ENCODE results near the gene THBD.

DNA sequence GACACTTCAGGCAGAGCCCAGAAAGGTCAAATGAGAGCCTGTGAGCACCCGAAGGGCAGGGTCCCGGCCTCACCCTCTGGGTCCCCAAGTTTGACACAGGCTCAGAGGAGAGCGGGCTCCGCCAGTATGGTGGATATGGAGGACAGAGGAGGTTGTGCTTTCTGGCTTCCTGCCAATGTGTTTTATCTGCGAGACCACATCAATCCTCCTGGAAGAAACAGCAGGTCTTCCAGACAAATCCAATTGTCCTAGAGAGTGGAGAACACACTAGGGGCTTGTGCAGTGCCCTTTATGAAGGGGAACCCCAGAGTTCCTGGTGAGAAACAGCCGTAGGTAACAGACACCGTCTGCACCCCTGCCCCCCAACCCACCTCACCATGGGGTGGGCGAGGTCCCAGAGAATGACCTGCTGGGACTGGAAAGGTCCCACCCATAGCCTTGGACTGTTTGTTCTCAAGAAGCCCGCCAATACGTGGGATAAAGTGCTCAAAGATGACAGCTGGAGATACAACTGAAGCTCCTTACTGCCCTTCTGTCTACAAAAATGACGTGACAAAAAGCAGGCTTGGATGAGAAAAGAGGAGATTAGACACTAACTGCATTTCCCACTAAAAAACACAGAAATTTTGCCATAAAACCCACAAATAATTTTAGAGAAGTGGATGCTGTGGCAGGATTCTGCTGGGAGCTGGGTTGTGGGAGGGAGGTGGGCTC is 38.3 kb downstream of the THBD start:
- TF ChIP-seq, protein P1, sequence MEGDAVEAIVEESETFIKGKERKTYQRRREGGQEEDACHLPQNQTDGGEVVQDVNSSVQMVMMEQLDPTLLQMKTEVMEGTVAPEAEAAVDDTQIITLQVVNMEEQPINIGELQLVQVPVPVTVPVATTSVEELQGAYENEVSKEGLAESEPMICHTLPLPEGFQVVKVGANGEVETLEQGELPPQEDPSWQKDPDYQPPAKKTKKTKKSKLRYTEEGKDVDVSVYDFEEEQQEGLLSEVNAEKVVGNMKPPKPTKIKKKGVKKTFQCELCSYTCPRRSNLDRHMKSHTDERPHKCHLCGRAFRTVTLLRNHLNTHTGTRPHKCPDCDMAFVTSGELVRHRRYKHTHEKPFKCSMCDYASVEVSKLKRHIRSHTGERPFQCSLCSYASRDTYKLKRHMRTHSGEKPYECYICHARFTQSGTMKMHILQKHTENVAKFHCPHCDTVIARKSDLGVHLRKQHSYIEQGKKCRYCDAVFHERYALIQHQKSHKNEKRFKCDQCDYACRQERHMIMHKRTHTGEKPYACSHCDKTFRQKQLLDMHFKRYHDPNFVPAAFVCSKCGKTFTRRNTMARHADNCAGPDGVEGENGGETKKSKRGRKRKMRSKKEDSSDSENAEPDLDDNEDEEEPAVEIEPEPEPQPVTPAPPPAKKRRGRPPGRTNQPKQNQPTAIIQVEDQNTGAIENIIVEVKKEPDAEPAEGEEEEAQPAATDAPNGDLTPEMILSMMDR (IDR thresholded peaks at IDR 0.05) = no peak
- no peak for TF ChIP-seq POLR2AphosphoS5 (IDR thresholded peaks at IDR 0.05)
- no peak for TF ChIP-seq POLR2A (IDR thresholded peaks at IDR 0.05)

Data from prostate gland (tissue), 2 donors.